GM23338 (cell line): ENCODE results near the gene APBA1. TPM values are rescaled to one million over a fixed set of nuclear protein-coding genes. Genes with fewer than 3 reads are reported as not detected.

Experiments used
- EZH2 ChIP-seq: fragments of 200-600 bp; sonication (generic); IDR thresholded peaks from one replicate; pipeline ENCODE4 v1.8.0; 2017; ENCODE audit warnings: antibody characterized with exemption, mild to moderate bottlenecking, low read depth; ENCODE audit not compliant: unreplicated experiment
- EZH2phosphoT487 ChIP-seq: fragments of 200-600 bp; sonication (generic); IDR thresholded peaks from one replicate; pipeline ENCODE4 v1.8.1; 2018; ENCODE audit warnings: antibody characterized with exemption; ENCODE audit not compliant: unreplicated experiment
- JUNB ChIP-seq: IDR thresholded peaks from one replicate; pipeline ENCODE4 v1.6.1; 2016; ENCODE audit warnings: antibody characterized with exemption; ENCODE audit not compliant: unreplicated experiment
- NANOG ChIP-seq: IDR thresholded peaks from 2 replicates; pipeline ENCODE4 v1.6.1; 2016; ENCODE audit warnings: antibody characterized with exemption, borderline replicate concordance
- STAT1 ChIP-seq: IDR thresholded peaks from one replicate; pipeline ENCODE4 v1.6.1; 2016; ENCODE audit warnings: antibody characterized with exemption; ENCODE audit not compliant: unreplicated experiment
- ZNF114 ChIP-seq: fragments of 250-450 bp; sonication (Bioruptor Pico); IDR thresholded peaks from 2 replicates; pipeline ENCODE4 v1.5.0; 2020; ENCODE audit warnings: mild to moderate bottlenecking, moderate library complexity
- polyA plus RNA-seq: library from polyadenylated mRNA; unstranded; fragments of >200 nt; fragmentation: Nextera tagmentation; extraction: Ambion mirVana; gene quantifications from 2 replicates; pipeline ENCODE4 v1.2.1, GENCODE V29; 2016
- total RNA-seq: library from RNA; depleted of rRNA; stranded (reverse); fragments of >200 nt; shearing (Covaris generic); gene quantifications from 2 replicates; pipeline ENCODE4 v1.2.3, GENCODE V29; 2014
- TF ChIP-seq, protein P1 (sequence below): fragments of 250-450 bp; sonication (Bioruptor Pico); IDR thresholded peaks from 2 replicates; pipeline ENCODE4 v1.5.0; 2020; ENCODE audit warnings: mild to moderate bottlenecking, moderate library complexity
- TF ChIP-seq, protein P2 (sequence below): IDR thresholded peaks from 2 replicates; pipeline ENCODE4 v1.6.1; 2016; ENCODE audit warnings: antibody characterized with exemption
- TF ChIP-seq, protein P3 (sequence below): IDR thresholded peaks from one replicate; pipeline ENCODE4 v1.6.1; 2018; ENCODE audit warnings: antibody characterized with exemption; ENCODE audit not compliant: unreplicated experiment

APBA1 gene
- total and polyA plus RNA-seq, 2 experiments from 2014 or later, result 0.26 to 1.0 TPM

DNA sequence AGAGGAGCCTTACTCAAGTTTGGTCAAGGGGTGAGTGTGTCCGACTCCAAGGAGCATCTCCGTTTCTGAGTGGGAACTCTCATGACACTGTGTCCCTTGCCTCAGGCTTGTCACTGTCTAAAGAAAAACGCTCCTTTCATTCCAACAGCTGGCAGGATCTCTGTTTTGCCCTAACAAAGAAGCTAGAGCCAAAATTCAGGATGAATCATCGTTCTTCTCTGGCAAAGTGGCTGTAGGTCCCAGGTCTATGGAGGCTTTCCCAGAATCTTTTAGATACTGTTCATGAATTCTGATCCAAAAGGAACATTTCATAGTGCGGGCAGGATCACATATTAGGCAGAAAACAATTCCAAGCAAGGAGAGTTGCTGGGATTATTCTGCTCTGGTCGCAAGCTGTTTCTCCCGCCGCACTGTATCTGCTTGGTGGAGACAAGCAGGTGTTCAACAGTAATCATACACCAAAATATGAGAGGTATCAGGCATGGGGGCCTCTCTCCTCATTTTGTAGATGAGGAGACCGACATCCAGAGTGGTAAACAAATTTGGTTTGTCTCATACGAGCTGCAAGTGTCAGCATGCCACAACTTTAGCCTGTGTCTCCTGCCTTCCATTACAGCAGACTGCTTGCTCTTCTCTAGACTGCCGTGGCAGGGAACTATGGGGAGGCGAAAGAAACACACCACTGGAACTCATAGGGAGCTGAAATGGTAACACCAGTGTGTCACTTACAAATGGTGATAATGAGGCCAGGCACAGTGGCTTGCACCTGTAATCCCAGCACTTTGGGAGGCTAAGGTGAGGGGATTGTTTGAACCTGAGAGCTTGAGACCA is 274.6 kb downstream of the APBA1 start (continued):
- TF ChIP-seq, protein P1, sequence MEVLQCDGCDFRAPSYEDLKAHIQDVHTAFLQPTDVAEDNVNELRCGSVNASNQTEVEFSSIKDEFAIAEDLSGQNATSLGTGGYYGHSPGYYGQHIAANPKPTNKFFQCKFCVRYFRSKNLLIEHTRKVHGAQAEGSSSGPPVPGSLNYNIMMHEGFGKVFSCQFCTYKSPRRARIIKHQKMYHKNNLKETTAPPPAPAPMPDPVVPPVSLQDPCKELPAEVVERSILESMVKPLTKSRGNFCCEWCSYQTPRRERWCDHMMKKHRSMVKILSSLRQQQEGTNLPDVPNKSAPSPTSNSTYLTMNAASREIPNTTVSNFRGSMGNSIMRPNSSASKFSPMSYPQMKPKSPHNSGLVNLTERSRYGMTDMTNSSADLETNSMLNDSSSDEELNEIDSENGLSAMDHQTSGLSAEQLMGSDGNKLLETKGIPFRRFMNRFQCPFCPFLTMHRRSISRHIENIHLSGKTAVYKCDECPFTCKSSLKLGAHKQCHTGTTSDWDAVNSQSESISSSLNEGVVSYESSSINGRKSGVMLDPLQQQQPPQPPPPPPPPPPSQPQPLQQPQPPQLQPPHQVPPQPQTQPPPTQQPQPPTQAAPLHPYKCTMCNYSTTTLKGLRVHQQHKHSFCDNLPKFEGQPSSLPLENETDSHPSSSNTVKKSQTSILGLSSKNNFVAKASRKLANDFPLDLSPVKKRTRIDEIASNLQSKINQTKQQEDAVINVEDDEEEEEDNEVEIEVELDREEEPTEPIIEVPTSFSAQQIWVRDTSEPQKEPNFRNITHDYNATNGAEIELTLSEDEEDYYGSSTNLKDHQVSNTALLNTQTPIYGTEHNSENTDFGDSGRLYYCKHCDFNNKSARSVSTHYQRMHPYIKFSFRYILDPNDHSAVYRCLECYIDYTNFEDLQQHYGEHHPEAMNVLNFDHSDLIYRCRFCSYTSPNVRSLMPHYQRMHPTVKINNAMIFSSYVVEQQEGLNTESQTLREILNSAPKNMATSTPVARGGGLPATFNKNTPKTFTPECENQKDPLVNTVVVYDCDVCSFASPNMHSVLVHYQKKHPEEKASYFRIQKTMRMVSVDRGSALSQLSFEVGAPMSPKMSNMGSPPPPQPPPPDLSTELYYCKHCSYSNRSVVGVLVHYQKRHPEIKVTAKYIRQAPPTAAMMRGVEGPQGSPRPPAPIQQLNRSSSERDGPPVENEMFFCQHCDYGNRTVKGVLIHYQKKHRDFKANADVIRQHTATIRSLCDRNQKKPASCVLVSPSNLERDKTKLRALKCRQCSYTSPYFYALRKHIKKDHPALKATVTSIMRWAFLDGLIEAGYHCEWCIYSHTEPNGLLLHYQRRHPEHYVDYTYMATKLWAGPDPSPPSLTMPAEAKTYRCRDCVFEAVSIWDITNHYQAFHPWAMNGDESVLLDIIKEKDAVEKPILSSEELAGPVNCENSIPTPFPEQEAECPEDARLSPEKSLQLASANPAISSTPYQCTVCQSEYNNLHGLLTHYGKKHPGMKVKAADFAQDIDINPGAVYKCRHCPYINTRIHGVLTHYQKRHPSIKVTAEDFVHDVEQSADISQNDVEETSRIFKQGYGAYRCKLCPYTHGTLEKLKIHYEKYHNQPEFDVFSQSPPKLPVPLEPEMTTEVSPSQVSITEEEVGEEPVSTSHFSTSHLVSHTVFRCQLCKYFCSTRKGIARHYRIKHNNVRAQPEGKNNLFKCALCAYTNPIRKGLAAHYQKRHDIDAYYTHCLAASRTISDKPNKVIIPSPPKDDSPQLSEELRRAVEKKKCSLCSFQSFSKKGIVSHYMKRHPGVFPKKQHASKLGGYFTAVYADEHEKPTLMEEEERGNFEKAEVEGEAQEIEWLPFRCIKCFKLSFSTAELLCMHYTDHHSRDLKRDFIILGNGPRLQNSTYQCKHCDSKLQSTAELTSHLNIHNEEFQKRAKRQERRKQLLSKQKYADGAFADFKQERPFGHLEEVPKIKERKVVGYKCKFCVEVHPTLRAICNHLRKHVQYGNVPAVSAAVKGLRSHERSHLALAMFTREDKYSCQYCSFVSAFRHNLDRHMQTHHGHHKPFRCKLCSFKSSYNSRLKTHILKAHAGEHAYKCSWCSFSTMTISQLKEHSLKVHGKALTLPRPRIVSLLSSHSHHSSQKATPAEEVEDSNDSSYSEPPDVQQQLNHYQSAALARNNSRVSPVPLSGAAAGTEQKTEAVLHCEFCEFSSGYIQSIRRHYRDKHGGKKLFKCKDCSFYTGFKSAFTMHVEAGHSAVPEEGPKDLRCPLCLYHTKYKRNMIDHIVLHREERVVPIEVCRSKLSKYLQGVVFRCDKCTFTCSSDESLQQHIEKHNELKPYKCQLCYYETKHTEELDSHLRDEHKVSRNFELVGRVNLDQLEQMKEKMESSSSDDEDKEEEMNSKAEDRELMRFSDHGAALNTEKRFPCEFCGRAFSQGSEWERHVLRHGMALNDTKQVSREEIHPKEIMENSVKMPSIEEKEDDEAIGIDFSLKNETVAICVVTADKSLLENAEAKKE, result no peak
- TF ChIP-seq EZH2 (no peak), EZH2phosphoT487 (no peak), NANOG (no peak), STAT1 (no peak), ZNF114 (CRISPR knock-in tag) (no peak), JUNB (no peak)
- TF ChIP-seq, protein P2, sequence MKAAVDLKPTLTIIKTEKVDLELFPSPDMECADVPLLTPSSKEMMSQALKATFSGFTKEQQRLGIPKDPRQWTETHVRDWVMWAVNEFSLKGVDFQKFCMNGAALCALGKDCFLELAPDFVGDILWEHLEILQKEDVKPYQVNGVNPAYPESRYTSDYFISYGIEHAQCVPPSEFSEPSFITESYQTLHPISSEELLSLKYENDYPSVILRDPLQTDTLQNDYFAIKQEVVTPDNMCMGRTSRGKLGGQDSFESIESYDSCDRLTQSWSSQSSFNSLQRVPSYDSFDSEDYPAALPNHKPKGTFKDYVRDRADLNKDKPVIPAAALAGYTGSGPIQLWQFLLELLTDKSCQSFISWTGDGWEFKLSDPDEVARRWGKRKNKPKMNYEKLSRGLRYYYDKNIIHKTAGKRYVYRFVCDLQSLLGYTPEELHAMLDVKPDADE, result no peak
- TF ChIP-seq, protein P3, sequence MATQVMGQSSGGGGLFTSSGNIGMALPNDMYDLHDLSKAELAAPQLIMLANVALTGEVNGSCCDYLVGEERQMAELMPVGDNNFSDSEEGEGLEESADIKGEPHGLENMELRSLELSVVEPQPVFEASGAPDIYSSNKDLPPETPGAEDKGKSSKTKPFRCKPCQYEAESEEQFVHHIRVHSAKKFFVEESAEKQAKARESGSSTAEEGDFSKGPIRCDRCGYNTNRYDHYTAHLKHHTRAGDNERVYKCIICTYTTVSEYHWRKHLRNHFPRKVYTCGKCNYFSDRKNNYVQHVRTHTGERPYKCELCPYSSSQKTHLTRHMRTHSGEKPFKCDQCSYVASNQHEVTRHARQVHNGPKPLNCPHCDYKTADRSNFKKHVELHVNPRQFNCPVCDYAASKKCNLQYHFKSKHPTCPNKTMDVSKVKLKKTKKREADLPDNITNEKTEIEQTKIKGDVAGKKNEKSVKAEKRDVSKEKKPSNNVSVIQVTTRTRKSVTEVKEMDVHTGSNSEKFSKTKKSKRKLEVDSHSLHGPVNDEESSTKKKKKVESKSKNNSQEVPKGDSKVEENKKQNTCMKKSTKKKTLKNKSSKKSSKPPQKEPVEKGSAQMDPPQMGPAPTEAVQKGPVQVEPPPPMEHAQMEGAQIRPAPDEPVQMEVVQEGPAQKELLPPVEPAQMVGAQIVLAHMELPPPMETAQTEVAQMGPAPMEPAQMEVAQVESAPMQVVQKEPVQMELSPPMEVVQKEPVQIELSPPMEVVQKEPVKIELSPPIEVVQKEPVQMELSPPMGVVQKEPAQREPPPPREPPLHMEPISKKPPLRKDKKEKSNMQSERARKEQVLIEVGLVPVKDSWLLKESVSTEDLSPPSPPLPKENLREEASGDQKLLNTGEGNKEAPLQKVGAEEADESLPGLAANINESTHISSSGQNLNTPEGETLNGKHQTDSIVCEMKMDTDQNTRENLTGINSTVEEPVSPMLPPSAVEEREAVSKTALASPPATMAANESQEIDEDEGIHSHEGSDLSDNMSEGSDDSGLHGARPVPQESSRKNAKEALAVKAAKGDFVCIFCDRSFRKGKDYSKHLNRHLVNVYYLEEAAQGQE, result no peak
